K562 (cell line): ENCODE data around the gene HOXB3. TPM values are rescaled to one million over a fixed set of nuclear protein-coding genes. Genes with fewer than 3 reads are reported as not detected.
A peak's percentile ranks its signal among the peaks of the same experiment; 100 is the strongest.

Experiments
- CUX1 ChIP-seq: fragments of 200-800 bp; sonication (Bioruptor generic); IDR thresholded peaks from 2 replicates; pipeline ENCODE4 v1.6.1; 2016; ENCODE audit warnings: missing genetic modification characterization, missing compliant biosample characterization
- E2F1 ChIP-seq: sonication (generic); formaldehyde crosslinking; IDR thresholded peaks from 2 replicates; pipeline ENCODE4 v1.8.1; 2023; ENCODE audit warnings: mild to moderate bottlenecking, missing genetic modification reagents, moderate library complexity
- EGR1 ChIP-seq: fragments of 450-650 bp; conservative IDR thresholded peaks from 2 replicates; pipeline ENCODE4 v1.6.1; 2017; ENCODE audit warnings: mild to moderate bottlenecking
- FOXM1 ChIP-seq, 2 experiments: fragments of 450-650 bp in 1 of 2; sonication (generic) in 1 of 2; formaldehyde crosslinking in 1 of 2; IDR thresholded peaks; 2 replicates each; pipeline versions ENCODE4 v1.6.1 to v1.9.0; 2017 to 2022; ENCODE audit warnings: low read depth in 2 of 2, mild to moderate bottlenecking in 2 of 2, missing genetic modification reagents in 1 of 2, moderate library complexity in 1 of 2
- IRF1 ChIP-seq: sonication (generic); formaldehyde crosslinking; IDR thresholded peaks from 2 replicates; pipeline ENCODE4 v1.8.0; 2022; ENCODE audit warnings: missing genetic modification reagents, mild to moderate bottlenecking, borderline replicate concordance
- KDM1A ChIP-seq, 2 experiments: fragments of 450-650 bp; IDR thresholded peaks; 2 replicates each; pipeline ENCODE4 v1.6.1; 2016; ENCODE audit warnings: mild to moderate bottlenecking in 2 of 2
- MTA1 ChIP-seq: fragments of 450-650 bp; IDR thresholded peaks from 2 replicates; pipeline ENCODE4 v1.6.1; 2017; ENCODE audit warnings: borderline replicate concordance
- MYNN ChIP-seq, 2 experiments: sonication (generic); formaldehyde crosslinking in 1 of 2; IDR thresholded peaks; 2 replicates each; pipeline versions ENCODE4 v1.5.0 to v1.6.1; 2016 to 2020; ENCODE audit warnings: antibody characterized with exemption in 1 of 2, missing genetic modification reagents in 1 of 2
- NRF1 ChIP-seq, 2 experiments: fragments of 450-650 bp; IDR thresholded peaks in 1 of 2; conservative IDR thresholded peaks in 1 of 2; 2 replicates each; pipeline ENCODE4 v1.6.1; 2014; ENCODE audit warnings: mild to moderate bottlenecking in 2 of 2
- PHB2 ChIP-seq: fragments of 450-650 bp; IDR thresholded peaks from 2 replicates; pipeline ENCODE4 v1.6.1; 2017; ENCODE audit warnings: low read depth
- RFX7 ChIP-seq: fragments of 250-450 bp; sonication (Bioruptor Pico); IDR thresholded peaks from 2 replicates; pipeline ENCODE4 v1.5.1; 2021; ENCODE audit warnings: mild to moderate bottlenecking
- SLC30A9 ChIP-seq: fragments of 250-450 bp; sonication (Bioruptor Pico); IDR thresholded peaks from 2 replicates; pipeline ENCODE4 v1.8.0; 2022; ENCODE audit warnings: mild to moderate bottlenecking, moderate library complexity
- STAT5B ChIP-seq: fragments of 250-450 bp; sonication (Bioruptor Pico); IDR thresholded peaks from 2 replicates; pipeline ENCODE4 v1.8.0; 2021; ENCODE audit warnings: mild to moderate bottlenecking, inconsistent platforms
- YY1 ChIP-seq, 3 experiments: IDR thresholded peaks; 2 replicates each; pipeline ENCODE4 v1.6.1; 2011; ENCODE audit warnings: low read length in 2 of 3, mild to moderate bottlenecking in 2 of 3, moderate library complexity in 2 of 3, borderline replicate concordance in 1 of 3, control low read depth in 1 of 3, low read depth in 1 of 3; ENCODE audit not compliant: insufficient read depth in 3 of 3, insufficient replicate concordance in 2 of 3, control insufficient read depth in 1 of 3, insufficient read length in 1 of 3; ENCODE audit errors: extremely low read depth in 1 of 3
- ZFPM2 ChIP-seq: fragments of 250-450 bp; sonication (Bioruptor Pico); IDR thresholded peaks from 2 replicates; pipeline ENCODE4 v1.5.1; 2022; ENCODE audit warnings: mild to moderate bottlenecking
- ZNF696 ChIP-seq: fragments of 250-450 bp; sonication (Bioruptor Pico); conservative IDR thresholded peaks from 2 replicates; pipeline ENCODE4 v1.4.0; 2020; ENCODE audit warnings: mild to moderate bottlenecking, moderate library complexity
- polyA plus RNA-seq, 8 experiments: library from polyadenylated mRNA; depleted of rRNA in 4 of 8; stranded (reverse) in 5 of 8; unstranded in 3 of 8; fragments of >200 nt; fragmentation: Nextera tagmentation in 2 of 8; fragmentation: Illumina TruSeq in 1 of 8; extraction: Ambion mirVana in 2 of 8; extraction: Trizol in 1 of 8; gene quantifications; 2 replicates each; pipeline versions ENCODE4 v1.2.1 to v1.2.3, GENCODE V29; 2011 to 2014; ENCODE audit warnings: inconsistent platforms in 1 of 8, missing spikeins in 1 of 8
- total RNA-seq, 7 experiments: library from RNA; depleted of rRNA in 6 of 7; stranded (reverse); fragments of >200 nt in 6 of 7; fragmentation: Illumina TruSeq in 2 of 7; extraction: Trizol in 2 of 7; gene quantifications; 2 replicates each; pipeline versions ENCODE4 v1.2.1 to v1.2.3, GENCODE V29; 2011 to 2021; ENCODE audit warnings: low replicate concordance in 1 of 7
- TF ChIP-seq, protein P1 (sequence below): sonication (generic); formaldehyde crosslinking; IDR thresholded peaks from 2 replicates; pipeline ENCODE4 v1.4.0; 2020; ENCODE audit warnings: mild to moderate bottlenecking, missing genetic modification reagents

HOXB3 gene
- total and polyA plus RNA-seq, 9 of the 15 experiments (the other 6 are each of a cell fraction or from before 2014, with no cell fraction given): 2.4 to 41.3 (median 20.2) TPM

DNA sequence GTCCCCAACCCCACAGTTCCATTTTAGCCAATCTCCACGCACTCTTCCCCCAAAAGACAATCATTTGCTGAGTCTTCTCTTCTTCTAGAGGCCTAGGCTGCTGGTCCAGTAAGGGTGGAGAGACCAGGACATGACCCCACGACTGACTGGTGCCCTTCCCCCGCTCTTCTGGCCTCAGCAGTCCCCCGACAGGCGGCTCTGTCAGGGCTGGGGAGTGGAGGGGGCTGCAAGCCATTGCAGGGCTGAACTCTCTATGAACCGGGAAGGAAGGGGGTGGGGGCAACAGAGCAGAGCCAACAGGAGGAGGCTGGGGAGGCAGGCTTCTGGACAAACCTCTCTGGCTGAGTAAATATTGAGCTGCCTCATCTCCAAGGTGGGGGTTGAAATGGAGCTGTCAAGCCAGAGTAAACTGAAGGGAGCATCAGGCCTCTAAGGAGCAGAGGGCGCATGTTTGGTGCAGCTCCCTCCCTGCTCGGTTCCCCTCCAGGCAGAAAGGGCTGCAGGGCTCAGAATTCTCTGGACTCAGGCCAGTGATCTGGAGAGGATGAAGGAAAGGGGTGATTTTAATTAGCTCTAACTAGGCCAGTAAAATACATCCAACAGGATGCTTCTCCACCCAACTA lies 67.9 kb downstream of the HOXB3 start (continued):
- TF ChIP-seq, protein P1, sequence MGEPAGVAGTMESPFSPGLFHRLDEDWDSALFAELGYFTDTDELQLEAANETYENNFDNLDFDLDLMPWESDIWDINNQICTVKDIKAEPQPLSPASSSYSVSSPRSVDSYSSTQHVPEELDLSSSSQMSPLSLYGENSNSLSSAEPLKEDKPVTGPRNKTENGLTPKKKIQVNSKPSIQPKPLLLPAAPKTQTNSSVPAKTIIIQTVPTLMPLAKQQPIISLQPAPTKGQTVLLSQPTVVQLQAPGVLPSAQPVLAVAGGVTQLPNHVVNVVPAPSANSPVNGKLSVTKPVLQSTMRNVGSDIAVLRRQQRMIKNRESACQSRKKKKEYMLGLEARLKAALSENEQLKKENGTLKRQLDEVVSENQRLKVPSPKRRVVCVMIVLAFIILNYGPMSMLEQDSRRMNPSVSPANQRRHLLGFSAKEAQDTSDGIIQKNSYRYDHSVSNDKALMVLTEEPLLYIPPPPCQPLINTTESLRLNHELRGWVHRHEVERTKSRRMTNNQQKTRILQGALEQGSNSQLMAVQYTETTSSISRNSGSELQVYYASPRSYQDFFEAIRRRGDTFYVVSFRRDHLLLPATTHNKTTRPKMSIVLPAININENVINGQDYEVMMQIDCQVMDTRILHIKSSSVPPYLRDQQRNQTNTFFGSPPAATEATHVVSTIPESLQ: no peak
- TF ChIP-seq IRF1: no peak
- no peak for TF ChIP-seq E2F1
- TF ChIP-seq MTA1: no peak
- no peak for TF ChIP-seq STAT5B (CRISPR knock-in tag)
- TF ChIP-seq ZNF696 (CRISPR knock-in tag): no peak
- TF ChIP-seq PHB2: no peak
- TF ChIP-seq YY1 (IDR thresholded peaks at IDR 0.05; ENCODE audit: borderline replicate concordance in 1 of 3, control insufficient read depth in 1 of 3, extremely low read depth in 1 of 3, insufficient read depth in 3 of 3, insufficient read length in 1 of 3, insufficient replicate concordance in 2 of 3, low read depth in 1 of 3, low read length in 2 of 3): peak in 2 of 3 experiments; percentile 46 to 74
- TF ChIP-seq NRF1 (conservative IDR thresholded peaks at IDR 0.05 in 1 of 2, IDR thresholded peaks at IDR 0.05 in 1 of 2): peak in 1 of 2 experiments; percentile 27; a peak in 1 of 4 replicates
- no peak for TF ChIP-seq FOXM1 (IDR thresholded peaks at IDR 0.05; ENCODE audit: low read depth)
- no peak for TF ChIP-seq FOXM1 (CRISPR knock-in tag; IDR thresholded peaks at IDR 0.05; ENCODE audit: low read depth)
- no peak for TF ChIP-seq CUX1 (CRISPR knock-in tag)
- no peak for TF ChIP-seq ZFPM2 (CRISPR knock-in tag)
- no peak for TF ChIP-seq RFX7
- TF ChIP-seq EGR1: 0 out of 2 replicates have a peak, but pooled peaks have one; percentile 34
- no peak for TF ChIP-seq SLC30A9 (CRISPR knock-in tag)
- peak in 1 of 2 experiments; percentile 7; a peak in 1 of 4 replicates for TF ChIP-seq KDM1A (IDR thresholded peaks at IDR 0.05)
- TF ChIP-seq MYNN (IDR thresholded peaks at IDR 0.05): no peak
- no peak for TF ChIP-seq MYNN (CRISPR knock-in tag; IDR thresholded peaks at IDR 0.05)
